Calu3 (cell line): ENCODE measurements around the gene TNFRSF21. TPM values are rescaled to one million over a fixed set of nuclear protein-coding genes. Genes with fewer than 3 reads are reported as not detected.

Experiments used
- BruUV-seq: library from RNA; stranded (reverse); fragments of 400-500 nt; replicated peaks from 2 replicates; lab custom pipeline; 2021; lab: Mats Ljungman, UMichigan
- CTCF ChIA-PET: fragments of 300-600 bp; sonication (Branson Sonifier 250); formaldehyde crosslinking; loops from one replicate; lab custom pipeline; 2022; ENCODE audit warnings: antibody characterized with exemption; lab: Charles Lee
- DNase-seq: peaks from one replicate; pipeline ENCODE4 v3.0.0; 2022
- H3K27ac Mint-ChIP-seq: one replicate; pipeline ENCODE4 v1.8.0; 2022; ENCODE audit warnings: mixed read lengths; ENCODE audit not compliant: unreplicated experiment
- H3K27me3 Mint-ChIP-seq: one replicate; pipeline ENCODE4 v1.8.0; 2022; ENCODE audit warnings: mixed read lengths; ENCODE audit not compliant: unreplicated experiment
- H3K36me3 Mint-ChIP-seq: one replicate; pipeline ENCODE4 v1.8.0; 2022; ENCODE audit warnings: mild to moderate bottlenecking, moderate library complexity, mixed read lengths; ENCODE audit not compliant: insufficient read depth, unreplicated experiment
- H3K4me1 Mint-ChIP-seq: one replicate; pipeline ENCODE4 v1.8.0; 2022; ENCODE audit warnings: mild to moderate bottlenecking, low read depth, mixed read lengths; ENCODE audit not compliant: unreplicated experiment
- H3K4me3 Mint-ChIP-seq: one replicate; pipeline ENCODE4 v1.8.0; 2022; ENCODE audit warnings: mild to moderate bottlenecking, low read depth, moderate library complexity, mixed read lengths; ENCODE audit not compliant: unreplicated experiment
- H3K9me3 Mint-ChIP-seq: one replicate; pipeline ENCODE4 v1.8.0; 2022; ENCODE audit warnings: low read depth, mixed read lengths; ENCODE audit not compliant: unreplicated experiment
- intact Hi-C: fragments of 100-400 bp; cut with micrococcal nuclease; formaldehyde crosslinking; loops from one replicate; pipeline ENCODE4 v1.10.0; 2022; ENCODE audit not compliant: unreplicated experiment
- total RNA-seq: library from RNA; stranded (reverse); gene quantifications from 2 replicates; pipeline ENCODE4 v1.2.3, GENCODE V29; 2022
- TF ChIP-seq, protein P1 (sequence below): fragments of 200-600 bp; IDR thresholded peaks from one replicate; pipeline ENCODE4 v1.8.0; 2022; ENCODE audit warnings: antibody characterized with exemption; ENCODE audit not compliant: unreplicated experiment

TNFRSF21 gene
- total RNA-seq, 1 experiment from 2014 or later = 255 TPM

DNA sequence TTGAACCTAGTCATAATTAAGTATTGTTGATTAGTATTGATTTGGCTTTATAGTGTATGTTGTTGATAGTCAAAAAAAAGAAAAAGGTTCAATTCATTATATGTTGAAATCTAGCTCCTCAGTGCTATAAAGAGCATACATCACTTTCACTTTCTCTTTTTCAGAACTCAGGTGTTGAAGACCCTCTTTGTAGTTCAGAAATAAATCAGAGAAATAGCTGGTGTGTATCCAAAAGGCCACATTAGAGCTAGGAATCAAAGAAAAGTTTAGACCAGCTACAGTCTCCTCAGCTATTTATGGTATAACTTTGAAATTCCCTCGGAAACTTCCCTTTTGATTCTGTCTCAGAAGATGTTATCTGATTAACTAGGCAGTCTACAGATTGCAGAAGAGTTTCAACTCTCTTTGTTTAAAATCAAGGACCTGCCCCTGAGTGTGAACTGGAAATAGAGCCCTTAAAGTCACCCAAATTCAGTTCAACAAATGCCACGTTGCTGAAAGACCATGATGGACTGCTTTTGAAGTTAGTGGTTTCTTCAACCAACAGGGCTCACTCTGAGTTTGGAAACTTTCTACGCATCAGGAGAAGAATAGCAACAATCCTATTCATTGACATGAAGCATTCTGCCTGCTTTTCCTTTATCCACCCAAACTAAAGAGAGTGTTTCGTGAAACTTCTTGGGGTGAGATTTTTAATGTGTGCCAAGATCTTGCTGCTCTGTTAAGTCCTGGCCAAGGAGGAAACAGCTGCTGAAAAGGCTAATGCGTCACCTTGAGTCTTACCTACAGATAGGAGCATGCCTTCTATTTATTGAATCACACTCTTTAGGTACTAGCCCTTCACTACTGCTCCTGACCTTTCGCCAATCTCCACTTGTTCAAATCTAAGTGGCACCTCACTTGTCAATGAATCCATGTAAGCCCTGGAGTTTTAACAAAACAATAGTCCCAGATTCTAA is 111.7 kb downstream of the TNFRSF21 start:
- peak overlapping the region; percentile 71 for H3K27ac Mint-ChIP-seq
- DNase-seq = peak; percentile 20
- H3K4me3 Mint-ChIP-seq = peak overlapping the region; percentile 47
- H3K9me3 Mint-ChIP-seq = no peaks in the 10 kb centered on the region
- BruUV-seq = no TSS peak
- CTCF ChIA-PET = interaction anchor here (1.6 kb wide), 1 partner anchor 100 kb away, joined by 4 read pairs; no protein-coding TSS in a partner anchor
- no peaks in the 10 kb centered on the region for H3K27me3 Mint-ChIP-seq
- H3K36me3 Mint-ChIP-seq = peaks cover under 1% of the 10 kb centered on the region
- TF ChIP-seq, protein P1, sequence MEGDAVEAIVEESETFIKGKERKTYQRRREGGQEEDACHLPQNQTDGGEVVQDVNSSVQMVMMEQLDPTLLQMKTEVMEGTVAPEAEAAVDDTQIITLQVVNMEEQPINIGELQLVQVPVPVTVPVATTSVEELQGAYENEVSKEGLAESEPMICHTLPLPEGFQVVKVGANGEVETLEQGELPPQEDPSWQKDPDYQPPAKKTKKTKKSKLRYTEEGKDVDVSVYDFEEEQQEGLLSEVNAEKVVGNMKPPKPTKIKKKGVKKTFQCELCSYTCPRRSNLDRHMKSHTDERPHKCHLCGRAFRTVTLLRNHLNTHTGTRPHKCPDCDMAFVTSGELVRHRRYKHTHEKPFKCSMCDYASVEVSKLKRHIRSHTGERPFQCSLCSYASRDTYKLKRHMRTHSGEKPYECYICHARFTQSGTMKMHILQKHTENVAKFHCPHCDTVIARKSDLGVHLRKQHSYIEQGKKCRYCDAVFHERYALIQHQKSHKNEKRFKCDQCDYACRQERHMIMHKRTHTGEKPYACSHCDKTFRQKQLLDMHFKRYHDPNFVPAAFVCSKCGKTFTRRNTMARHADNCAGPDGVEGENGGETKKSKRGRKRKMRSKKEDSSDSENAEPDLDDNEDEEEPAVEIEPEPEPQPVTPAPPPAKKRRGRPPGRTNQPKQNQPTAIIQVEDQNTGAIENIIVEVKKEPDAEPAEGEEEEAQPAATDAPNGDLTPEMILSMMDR = no peak
- intact Hi-C loops = loop anchor here (5.0 kb wide), 1 partner anchor 34 kb away; no protein-coding TSS in a partner anchor
- peaks cover 54% of the 10 kb centered on the region for H3K4me1 Mint-ChIP-seq

DNA sequence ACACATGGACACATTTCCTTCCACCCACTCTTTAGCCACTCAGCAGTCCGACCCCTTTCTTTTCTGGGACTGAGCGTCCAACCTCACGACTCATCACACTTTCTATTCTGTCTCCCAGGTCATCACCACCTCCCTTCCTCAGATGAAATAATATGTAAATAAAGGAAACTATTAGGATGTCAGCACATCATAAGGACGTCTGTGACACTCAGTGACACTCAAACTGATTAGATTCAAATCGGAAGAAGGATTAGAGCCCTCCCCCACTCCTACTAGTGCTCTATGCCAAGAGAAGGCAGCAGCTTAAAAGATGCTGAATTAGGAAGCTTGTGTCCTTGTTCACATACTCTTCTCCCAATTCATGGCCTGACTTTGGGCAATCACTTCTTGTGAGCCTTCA is 113.6 kb downstream of the TNFRSF21 start:
- TF ChIP-seq, protein P1 = no peak
- DNase-seq = no peak
- no TSS peak for BruUV-seq
- no peak overlapping the region for H3K4me3 Mint-ChIP-seq
- H3K4me1 Mint-ChIP-seq = peaks cover 45% of the 10 kb centered on the region
- no peak overlapping the region for H3K27ac Mint-ChIP-seq
- intact Hi-C loops = loop anchor here (5.0 kb wide), 1 partner anchor 36 kb away; no protein-coding TSS in a partner anchor
- no peaks in the 10 kb centered on the region for H3K27me3 Mint-ChIP-seq
- CTCF ChIA-PET = no interaction called here
- no peaks in the 10 kb centered on the region for H3K9me3 Mint-ChIP-seq
- H3K36me3 Mint-ChIP-seq = no peaks in the 10 kb centered on the region

DNA sequence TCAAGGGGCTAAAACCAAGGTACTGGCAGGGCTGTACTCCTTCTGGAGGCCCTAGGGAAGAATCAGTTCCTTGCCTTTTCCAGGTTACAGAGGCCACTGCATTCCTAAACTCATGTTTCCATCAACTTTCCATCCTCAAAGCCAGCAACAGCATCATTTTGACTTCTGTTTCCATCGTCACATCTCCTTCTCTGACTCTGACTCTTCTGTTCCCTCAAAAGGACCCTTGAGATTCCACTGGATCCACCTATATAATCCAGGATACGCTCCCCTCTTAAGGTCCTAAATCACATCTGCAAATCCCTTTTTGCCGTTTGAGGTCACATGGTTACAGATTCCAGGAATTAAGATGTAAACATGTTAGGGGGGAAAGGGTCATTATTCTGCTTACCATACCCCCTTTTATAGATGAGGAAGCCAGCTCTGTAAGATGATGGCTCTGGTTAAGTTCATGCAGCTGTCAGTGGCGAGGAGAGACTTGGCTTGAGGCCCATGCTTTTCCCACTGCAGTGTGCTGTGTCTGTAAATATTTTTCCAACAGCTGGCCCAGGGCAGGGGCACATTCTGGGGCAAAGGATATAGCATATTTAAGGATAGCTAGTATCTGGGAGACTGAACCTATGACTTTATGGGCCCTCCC is 114.6 kb downstream of the TNFRSF21 start:
- BruUV-seq = no TSS peak
- intact Hi-C loops = loop anchor here (5.0 kb wide), 1 partner anchor 37 kb away; no protein-coding TSS in a partner anchor
- peak overlapping the region; percentile 28 for H3K27ac Mint-ChIP-seq

DNA sequence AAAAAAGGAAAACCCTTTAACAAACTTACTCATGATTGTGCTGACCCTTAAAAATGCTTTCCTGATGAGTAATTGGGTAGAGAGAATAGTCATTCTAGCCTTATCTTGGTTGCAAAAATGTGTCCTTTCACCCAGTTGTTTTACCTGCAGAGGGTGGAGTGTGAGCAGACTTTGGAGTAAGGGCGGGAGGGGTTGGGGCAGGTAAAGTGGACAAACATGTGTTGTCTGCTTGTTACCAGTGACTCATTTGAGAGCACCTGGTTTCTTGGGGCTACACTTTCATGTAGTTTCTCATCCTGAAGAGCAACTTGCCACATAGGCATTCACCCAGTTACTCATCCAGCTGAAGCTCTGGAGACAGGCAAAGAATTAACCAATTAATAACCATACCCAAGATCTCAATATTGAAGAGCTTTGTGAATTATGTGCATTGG is 121.1 kb downstream of the TNFRSF21 start:
- intact Hi-C loops = loop anchor here (1.0 to 5.0 kb wide), 4 partner anchors 53 to 114 kb away; no protein-coding TSS in a partner anchor
- CTCF ChIA-PET = interaction anchor here (0.9 to 1.3 kb wide), 4 partner anchors 12 to 50 kb away, joined by 3 to 5 read pairs (median 4); no protein-coding TSS in a partner anchor

More for the DNA sequence above, 114.6 kb downstream of the TNFRSF21 start:
- Mint-ChIP-seq H3K4me3 (no peak overlapping the region), H3K4me1 (peaks cover 37% of the 10 kb centered on the region), H3K27me3 (no peaks in the 10 kb centered on the region), H3K36me3 (no peaks in the 10 kb centered on the region), H3K9me3 (no peaks in the 10 kb centered on the region)
- CTCF ChIA-PET = no interaction called here
- TF ChIP-seq, protein P1 = no peak
- DNase-seq = no peak

More for the DNA sequence above, 121.1 kb downstream of the TNFRSF21 start:
- TF ChIP-seq, protein P1 = no peak
- BruUV-seq = no TSS peak
- Mint-ChIP-seq H3K27me3 (no peaks in the 10 kb centered on the region), H3K36me3 (no peaks in the 10 kb centered on the region), H3K4me1 (peaks cover 45% of the 10 kb centered on the region), H3K9me3 (no peaks in the 10 kb centered on the region), H3K27ac (peak overlapping the region; percentile 71), H3K4me3 (peak overlapping the region; percentile 9)
- peak; percentile 72 for DNase-seq
